HepG2 (cell line): Measurements from ENCODE around the gene ZNF414. TPM values are rescaled to one million over a fixed set of nuclear protein-coding genes. Genes with fewer than 3 reads are reported as not detected.

Source experiments
- LRRFIP1 ChIP-seq: sonication (generic); formaldehyde crosslinking; conservative IDR thresholded peaks from 2 replicates; pipeline ENCODE4 v1.4.0; 2020; ENCODE audit warnings: missing genetic modification reagents
- PAXIP1 ChIP-seq: sonication (generic); formaldehyde crosslinking; conservative IDR thresholded peaks from 2 replicates; pipeline ENCODE4 v1.4.0; 2020; ENCODE audit warnings: mild to moderate bottlenecking, missing genetic modification reagents, moderate library complexity
- ZBTB33 ChIP-seq: sonication (generic); formaldehyde crosslinking; IDR thresholded peaks from 2 replicates; pipeline ENCODE4 v1.4.0; 2020; ENCODE audit warnings: missing genetic modification reagents
- ZNF280D ChIP-seq: sonication (generic); formaldehyde crosslinking; IDR thresholded peaks from 2 replicates; pipeline ENCODE4 v1.5.1; 2020; ENCODE audit warnings: mild to moderate bottlenecking, missing genetic modification reagents
- ZNF33B ChIP-seq: sonication (generic); formaldehyde crosslinking; IDR thresholded peaks from 2 replicates; pipeline ENCODE4 v1.5.1; 2020; ENCODE audit warnings: mild to moderate bottlenecking, missing genetic modification reagents
- ZNF362 ChIP-seq: sonication (generic); formaldehyde crosslinking; IDR thresholded peaks from 2 replicates; pipeline ENCODE4 v1.4.0; 2020; ENCODE audit warnings: missing genetic modification reagents, mild to moderate bottlenecking, borderline replicate concordance
- ZNF574 ChIP-seq: sonication (generic); formaldehyde crosslinking; IDR thresholded peaks from 2 replicates; pipeline ENCODE4 v1.4.0; 2020; ENCODE audit warnings: missing genetic modification reagents
- ZNF800 ChIP-seq: sonication (generic); formaldehyde crosslinking; IDR thresholded peaks from 2 replicates; pipeline ENCODE4 v1.4.0; 2020; ENCODE audit warnings: missing genetic modification reagents
- polyA plus RNA-seq, 8 experiments: library from polyadenylated mRNA; depleted of rRNA in 3 of 8; stranded (reverse) in 7 of 8; unstranded in 1 of 8; fragments of >200 nt; fragmentation: Illumina TruSeq in 4 of 8; extraction: Trizol in 4 of 8; gene quantifications; 2 replicates each; pipeline versions ENCODE4 v1.2.1 to v1.2.3, GENCODE V29; 2011 to 2016; ENCODE audit warnings: low read depth in 4 of 8, missing spikeins in 1 of 8, mixed read lengths in 1 of 8; ENCODE audit not compliant: insufficient read depth in 1 of 8
- total RNA-seq, 5 experiments: library from RNA; depleted of rRNA; stranded (reverse); fragments of >200 nt; fragmentation: Illumina TruSeq; extraction: Trizol; gene quantifications; 2 replicates each; pipeline ENCODE4 v1.2.3, GENCODE V29; 2016; ENCODE audit warnings: low read depth in 1 of 5

ZNF414 gene
- total and polyA plus RNA-seq, 2 of the 13 experiments (the other 11 are each of a cell fraction or from before 2014, with no cell fraction given): 2.5 to 4.0 TPM

- TF ChIP-seq ZNF362 (CRISPR knock-in tag) (no peak), ZNF33B (CRISPR knock-in tag) (no peak), PAXIP1 (CRISPR knock-in tag) (peak; percentile 17; the same call in 1 of the 2 replicates), ZBTB33 (no peak), ZNF800 (CRISPR knock-in tag) (peak; percentile 91), ZNF280D (CRISPR knock-in tag) (peak; percentile 49; the same call in 1 of the 2 replicates), ZNF574 (peak; percentile 34; the same call in 1 of the 2 replicates), LRRFIP1 (CRISPR knock-in tag) (no peak)
Observed at GRCh38 chr19:8505680-8506401, 8.1 kb downstream of the ZNF414 start (continued).
